ENCODE measurements around the gene MOB1A. TPM values are rescaled to one million over a fixed set of nuclear protein-coding genes. Genes with fewer than 3 reads are reported as not detected.

The MOB1A gene
- total and polyA plus RNA-seq, 10 of the 15 experiments (the other 5 are each of a cell fraction or from before 2014, with no cell fraction given), result 41.2 to 232 (median 172) TPM

DNA sequence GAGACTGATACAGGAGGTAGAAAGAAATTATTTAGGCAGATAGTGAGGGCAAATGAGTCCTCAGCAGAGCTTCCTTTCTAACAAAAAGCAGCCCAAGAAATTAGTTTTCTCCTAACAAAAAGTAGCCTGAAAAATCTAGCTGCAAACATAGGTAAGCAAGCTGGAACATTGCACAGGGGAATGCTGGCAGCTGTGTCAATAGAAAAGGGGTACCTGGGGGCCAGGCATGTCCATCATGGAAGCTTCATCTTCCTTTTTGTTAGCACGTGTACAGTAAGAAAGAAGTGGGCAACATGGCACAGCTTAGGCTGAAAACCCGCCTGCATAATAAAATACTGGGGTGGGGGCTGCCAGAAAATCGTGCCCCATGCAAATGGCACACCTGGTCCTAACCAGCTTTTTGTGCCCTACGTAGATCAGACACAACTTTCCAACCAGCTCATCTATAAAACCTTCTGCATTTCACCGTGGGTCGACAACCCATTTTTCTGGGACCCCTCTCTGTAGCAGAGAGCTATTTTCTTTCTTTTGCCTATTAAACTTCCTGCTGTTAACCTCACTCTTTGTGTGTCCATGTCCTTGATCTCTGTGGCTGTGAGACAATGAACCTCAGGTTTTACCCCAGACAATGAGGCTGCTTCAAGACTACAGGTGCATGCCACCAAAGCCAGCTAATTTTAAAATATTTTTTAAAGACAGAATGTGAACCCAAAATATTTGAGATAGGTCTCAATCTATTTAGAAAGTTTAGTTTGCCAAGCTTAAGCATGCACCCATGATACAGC is 13.1 kb upstream of the MOB1A start (continued):
- TF ChIP-seq FOXK2 (IDR thresholded peaks at IDR 0.05), result no peak
- no peak for TF ChIP-seq RCOR1 (conservative IDR thresholded peaks at IDR 0.05; ENCODE audit: low read depth, low read length)
- TF ChIP-seq, protein P1, sequence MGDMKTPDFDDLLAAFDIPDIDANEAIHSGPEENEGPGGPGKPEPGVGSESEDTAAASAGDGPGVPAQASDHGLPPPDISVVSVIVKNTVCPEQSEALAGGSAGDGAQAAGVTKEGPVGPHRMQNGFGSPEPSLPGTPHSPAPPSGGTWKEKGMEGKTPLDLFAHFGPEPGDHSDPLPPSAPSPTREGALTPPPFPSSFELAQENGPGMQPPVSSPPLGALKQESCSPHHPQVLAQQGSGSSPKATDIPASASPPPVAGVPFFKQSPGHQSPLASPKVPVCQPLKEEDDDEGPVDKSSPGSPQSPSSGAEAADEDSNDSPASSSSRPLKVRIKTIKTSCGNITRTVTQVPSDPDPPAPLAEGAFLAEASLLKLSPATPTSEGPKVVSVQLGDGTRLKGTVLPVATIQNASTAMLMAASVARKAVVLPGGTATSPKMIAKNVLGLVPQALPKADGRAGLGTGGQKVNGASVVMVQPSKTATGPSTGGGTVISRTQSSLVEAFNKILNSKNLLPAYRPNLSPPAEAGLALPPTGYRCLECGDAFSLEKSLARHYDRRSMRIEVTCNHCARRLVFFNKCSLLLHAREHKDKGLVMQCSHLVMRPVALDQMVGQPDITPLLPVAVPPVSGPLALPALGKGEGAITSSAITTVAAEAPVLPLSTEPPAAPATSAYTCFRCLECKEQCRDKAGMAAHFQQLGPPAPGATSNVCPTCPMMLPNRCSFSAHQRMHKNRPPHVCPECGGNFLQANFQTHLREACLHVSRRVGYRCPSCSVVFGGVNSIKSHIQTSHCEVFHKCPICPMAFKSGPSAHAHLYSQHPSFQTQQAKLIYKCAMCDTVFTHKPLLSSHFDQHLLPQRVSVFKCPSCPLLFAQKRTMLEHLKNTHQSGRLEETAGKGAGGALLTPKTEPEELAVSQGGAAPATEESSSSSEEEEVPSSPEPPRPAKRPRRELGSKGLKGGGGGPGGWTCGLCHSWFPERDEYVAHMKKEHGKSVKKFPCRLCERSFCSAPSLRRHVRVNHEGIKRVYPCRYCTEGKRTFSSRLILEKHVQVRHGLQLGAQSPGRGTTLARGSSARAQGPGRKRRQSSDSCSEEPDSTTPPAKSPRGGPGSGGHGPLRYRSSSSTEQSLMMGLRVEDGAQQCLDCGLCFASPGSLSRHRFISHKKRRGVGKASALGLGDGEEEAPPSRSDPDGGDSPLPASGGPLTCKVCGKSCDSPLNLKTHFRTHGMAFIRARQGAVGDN (IDR thresholded peaks at IDR 0.05), result no peak

DNA sequence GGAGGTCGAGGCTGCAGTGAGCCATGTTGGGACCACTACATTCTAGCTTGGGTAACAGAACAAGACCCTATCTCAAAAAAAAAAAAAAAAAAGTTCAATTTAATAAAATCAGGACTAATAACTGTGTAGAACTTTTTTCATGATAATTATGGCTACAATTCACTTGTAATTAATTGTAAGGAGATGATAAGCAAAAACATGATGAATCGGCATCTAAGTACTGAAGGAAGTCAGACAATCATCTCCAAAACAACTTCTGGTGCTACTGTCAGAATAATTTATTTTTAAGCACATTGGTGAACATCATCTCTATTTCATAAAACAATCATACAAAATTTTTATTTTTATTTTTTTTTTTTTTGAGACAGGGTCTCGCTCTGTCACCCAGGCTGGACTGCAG is 10.0 kb upstream of the MOB1A start:
- ChIA-PET CTCF (interaction anchor here (1.3 kb wide), 1 partner anchor 16 kb away, joined by 4 read pairs; no protein-coding TSS in a partner anchor), SMC1A (ENCODE audit: uncharacterized antibody, unreplicated experiment) (interaction anchor here (1.8 to 2.6 kb wide), 4 partner anchors 10 to 20 kb away, joined by 4 to 9 read pairs (median 8); partner anchors contain the start of gene MOB1A), RAD21 (ENCODE audit: unreplicated experiment) (interaction anchor here (0.9 to 1.9 kb wide), 3 partner anchors 10 to 20 kb away, joined by 3 to 5 read pairs (median 4); partner anchors contain the start of gene MOB1A), POLR2A (interaction anchor here (0.6 to 8.2 kb wide), 6 partner anchors 10 to 264 kb away, joined by 4 to 83 read pairs (median 5); partner anchors contain the start of genes MOB1A and MTHFD2)
- TF ChIP-seq, protein P2, sequence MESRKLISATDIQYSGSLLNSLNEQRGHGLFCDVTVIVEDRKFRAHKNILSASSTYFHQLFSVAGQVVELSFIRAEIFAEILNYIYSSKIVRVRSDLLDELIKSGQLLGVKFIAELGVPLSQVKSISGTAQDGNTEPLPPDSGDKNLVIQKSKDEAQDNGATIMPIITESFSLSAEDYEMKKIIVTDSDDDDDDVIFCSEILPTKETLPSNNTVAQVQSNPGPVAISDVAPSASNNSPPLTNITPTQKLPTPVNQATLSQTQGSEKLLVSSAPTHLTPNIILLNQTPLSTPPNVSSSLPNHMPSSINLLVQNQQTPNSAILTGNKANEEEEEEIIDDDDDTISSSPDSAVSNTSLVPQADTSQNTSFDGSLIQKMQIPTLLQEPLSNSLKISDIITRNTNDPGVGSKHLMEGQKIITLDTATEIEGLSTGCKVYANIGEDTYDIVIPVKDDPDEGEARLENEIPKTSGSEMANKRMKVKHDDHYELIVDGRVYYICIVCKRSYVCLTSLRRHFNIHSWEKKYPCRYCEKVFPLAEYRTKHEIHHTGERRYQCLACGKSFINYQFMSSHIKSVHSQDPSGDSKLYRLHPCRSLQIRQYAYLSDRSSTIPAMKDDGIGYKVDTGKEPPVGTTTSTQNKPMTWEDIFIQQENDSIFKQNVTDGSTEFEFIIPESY (IDR thresholded peaks at IDR 0.05), result no peak
- TF ChIP-seq, protein P3, sequence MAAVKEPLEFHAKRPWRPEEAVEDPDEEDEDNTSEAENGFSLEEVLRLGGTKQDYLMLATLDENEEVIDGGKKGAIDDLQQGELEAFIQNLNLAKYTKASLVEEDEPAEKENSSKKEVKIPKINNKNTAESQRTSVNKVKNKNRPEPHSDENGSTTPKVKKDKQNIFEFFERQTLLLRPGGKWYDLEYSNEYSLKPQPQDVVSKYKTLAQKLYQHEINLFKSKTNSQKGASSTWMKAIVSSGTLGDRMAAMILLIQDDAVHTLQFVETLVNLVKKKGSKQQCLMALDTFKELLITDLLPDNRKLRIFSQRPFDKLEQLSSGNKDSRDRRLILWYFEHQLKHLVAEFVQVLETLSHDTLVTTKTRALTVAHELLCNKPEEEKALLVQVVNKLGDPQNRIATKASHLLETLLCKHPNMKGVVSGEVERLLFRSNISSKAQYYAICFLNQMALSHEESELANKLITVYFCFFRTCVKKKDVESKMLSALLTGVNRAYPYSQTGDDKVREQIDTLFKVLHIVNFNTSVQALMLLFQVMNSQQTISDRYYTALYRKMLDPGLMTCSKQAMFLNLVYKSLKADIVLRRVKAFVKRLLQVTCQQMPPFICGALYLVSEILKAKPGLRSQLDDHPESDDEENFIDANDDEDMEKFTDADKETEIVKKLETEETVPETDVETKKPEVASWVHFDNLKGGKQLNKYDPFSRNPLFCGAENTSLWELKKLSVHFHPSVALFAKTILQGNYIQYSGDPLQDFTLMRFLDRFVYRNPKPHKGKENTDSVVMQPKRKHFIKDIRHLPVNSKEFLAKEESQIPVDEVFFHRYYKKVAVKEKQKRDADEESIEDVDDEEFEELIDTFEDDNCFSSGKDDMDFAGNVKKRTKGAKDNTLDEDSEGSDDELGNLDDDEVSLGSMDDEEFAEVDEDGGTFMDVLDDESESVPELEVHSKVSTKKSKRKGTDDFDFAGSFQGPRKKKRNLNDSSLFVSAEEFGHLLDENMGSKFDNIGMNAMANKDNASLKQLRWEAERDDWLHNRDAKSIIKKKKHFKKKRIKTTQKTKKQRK (IDR thresholded peaks at IDR 0.05; ENCODE audit: low read depth, low read length), result no peak
- no peak for TF ChIP-seq FOXM1 (IDR thresholded peaks at IDR 0.05; ENCODE audit: low read depth, low read length)
- Histone ChIP-seq H3K9me3 (replicated peaks; ENCODE audit: control insufficient read depth, insufficient read depth, low read length) (no peaks in the 10 kb centered on the region), H3K4me1 (ENCODE audit: control insufficient read depth, insufficient read depth, low read length) (peaks cover 28% of the 10 kb centered on the region), H3K27me3 (replicated peaks in 1 of 2; ENCODE audit: control insufficient read depth in 2 of 2, insufficient read depth in 2 of 2, low read length in 1 of 2) (no peaks in the 10 kb centered on the region), H3K4me3 (no peak overlapping the region), H3K36me3 (ENCODE audit: control insufficient read depth in 2 of 2, insufficient read depth in 2 of 2, low read length in 1 of 2) (no peaks in the 10 kb centered on the region), H3K9ac (ENCODE audit: control insufficient read depth, insufficient read depth, low read length) (no peak overlapping the region), H3K27ac (ENCODE audit: control insufficient read depth, insufficient read depth) (no peak overlapping the region), H3K4me2 (ENCODE audit: control insufficient read depth, insufficient read depth) (no peak overlapping the region), H4K20me1 (ENCODE audit: control insufficient read depth, insufficient read depth) (no peaks in the 10 kb centered on the region), H2AFZ (ENCODE audit: control insufficient read depth, low read depth, low read length) (no peak overlapping the region), H3K79me2 (ENCODE audit: control insufficient read depth, insufficient read depth, low read length) (no peaks in the 10 kb centered on the region)
- in situ Hi-C loops (cut with MboI) (no loop called here), intact Hi-C loops (cut with micrococcal nuclease; ENCODE audit: unreplicated experiment) (no loop called here)
- BruUV-seq (replicated peaks), result no TSS peak
- ATAC-seq (no peak), FAIRE-seq (no peak), DNase-seq (ENCODE audit: low read depth, low spot score) (no peak)
- WGBS (ENCODE audit: insufficient coverage, insufficient replicate concordance, low lambda C conversion rate, missing lambda C conversion rate), result 71% methylated on average over 2 of the region's 3 CpGs

All from GM12878 (cell line).